SIG-M5 (cell line): ENCODE data around the gene NUAK1.

Experiments used
- DNase-seq: peaks from one replicate; lab custom pipeline; 2025; lab: John Stamatoyannopoulos, UW

NUAK1 gene

GRCh38 chr12:106130474-106131113 is 8.2 kb downstream of the NUAK1 start:
- no peak for DNase-seq

GRCh38 chr12:106128585-106129328 is 10.0 kb downstream of the NUAK1 start:
- no peak for DNase-seq

GRCh38 chr12:106127338-106128126 is 11.2 kb downstream of the NUAK1 start:
- DNase-seq: no peak

- no peak for DNase-seq
Observed at GRCh38 chr12:106126441-106127337, 12.1 kb downstream of the NUAK1 start.

GRCh38 chr12:106125351-106126095 is 13.2 kb downstream of the NUAK1 start:
- no peak for DNase-seq

- DNase-seq: no peak
Observed at GRCh38 chr12:106123551-106124081, 15.1 kb downstream of the NUAK1 start.

- DNase-seq: no peak
Observed at GRCh38 chr12:106123110-106123509, 15.6 kb downstream of the NUAK1 start.

GRCh38 chr12:106122004-106122403 is 16.8 kb downstream of the NUAK1 start:
- DNase-seq: no peak

- no peak for DNase-seq
Observed at GRCh38 chr12:106120519-106121105, 18.1 kb downstream of the NUAK1 start.

- no peak for DNase-seq
Observed at GRCh38 chr12:106119301-106119700, 19.5 kb downstream of the NUAK1 start.

- no peak for DNase-seq
Observed at GRCh38 chr12:106118381-106119130, 20.2 kb downstream of the NUAK1 start.

GRCh38 chr12:106115440-106115839 is 23.3 kb downstream of the NUAK1 start:
- DNase-seq: no peak

- DNase-seq: no peak
Observed at GRCh38 chr12:106114447-106115068, 24.2 kb downstream of the NUAK1 start.

- no peak for DNase-seq
Observed at GRCh38 chr12:106113824-106114446, 24.8 kb downstream of the NUAK1 start.

GRCh38 chr12:106113446-106113823 is 25.3 kb downstream of the NUAK1 start:
- no peak for DNase-seq

GRCh38 chr12:106113042-106113441 is 25.7 kb downstream of the NUAK1 start:
- DNase-seq: no peak

GRCh38 chr12:106112145-106112821 is 26.5 kb downstream of the NUAK1 start:
- DNase-seq: no peak

- DNase-seq: no peak
Observed at GRCh38 chr12:106110626-106111300, 28.0 kb downstream of the NUAK1 start.
